ENCODE data around the gene PHACTR1.

Gene PHACTR1

GRCh38 chr6:13071550-13072345 is 355.2 kb downstream of the PHACTR1 start:
- TF ChIP-seq POLR2AphosphoS5 (IDR thresholded peaks at IDR 0.05; ENCODE audit: borderline replicate concordance, low read depth, low read length), result no peak
- TF ChIP-seq FOXP2 (optimal IDR thresholded peaks at IDR 0.05; ENCODE audit: control extremely low read depth, extremely low read length, insufficient read depth), result no peak
- TF ChIP-seq EZH2 (IDR thresholded peaks at IDR 0.05), result no peak
- H3K9me3 ChIP-seq (ENCODE audit: low read depth, low read length), result no peaks in the 10 kb centered on the region
- no peak for DNase-seq (ENCODE audit: low read depth, low spot score)

DNA sequence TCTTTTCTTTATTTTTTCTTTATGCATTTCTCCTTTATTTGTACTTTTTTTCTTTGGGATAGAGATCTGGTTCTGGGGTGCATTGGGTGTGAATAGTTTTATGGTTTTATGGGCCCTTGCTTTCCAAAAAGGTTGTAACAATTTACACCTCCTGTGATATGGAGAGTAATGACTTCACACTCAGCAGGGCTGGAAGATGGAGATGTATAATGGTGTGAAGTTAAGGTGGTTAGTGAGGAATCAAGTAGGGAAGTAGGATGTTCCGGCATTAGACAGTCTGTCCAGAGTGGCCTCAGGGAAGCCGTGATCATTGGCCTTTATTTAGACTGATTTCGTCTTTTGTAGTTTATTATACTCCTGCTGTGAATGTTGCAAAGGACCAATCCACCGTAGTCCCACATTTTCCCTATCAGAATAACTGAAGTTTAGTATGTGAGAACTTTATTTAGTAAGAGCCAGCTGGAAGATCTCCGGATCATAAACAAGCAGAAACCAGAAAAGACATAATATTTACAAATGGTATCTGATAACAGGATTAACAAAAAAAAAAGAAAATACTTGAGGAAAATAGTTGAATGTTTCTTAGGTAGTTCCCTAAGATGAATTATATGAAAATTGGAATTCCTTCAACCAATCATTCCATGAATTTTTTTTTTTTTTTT is 356.2 kb downstream of the PHACTR1 start:
- Histone ChIP-seq H3K27ac (no peak overlapping the region), H3K4me3 (no peak overlapping the region), H3K9me3 (ENCODE audit: low read depth, low read length) (no peaks in the 10 kb centered on the region), H3K36me3 (ENCODE audit: insufficient read depth, low read length) (no peaks in the 10 kb centered on the region), H3K9ac (ENCODE audit: insufficient read length) (no peak overlapping the region)
- no peak for DNase-seq (ENCODE audit: low read depth, low spot score)
- TF ChIP-seq FOXP2 (optimal IDR thresholded peaks at IDR 0.05; ENCODE audit: control extremely low read depth, extremely low read length, insufficient read depth) (no peak), EZH2 (IDR thresholded peaks at IDR 0.05) (no peak), POLR2AphosphoS5 (IDR thresholded peaks at IDR 0.05; ENCODE audit: borderline replicate concordance, low read depth, low read length) (no peak)

More at GRCh38 chr6:13071550-13072345, 355.2 kb downstream of the PHACTR1 start:
- H3K9ac ChIP-seq (ENCODE audit: insufficient read length), result no peak overlapping the region
- no peak overlapping the region for H3K27ac ChIP-seq
- no peak overlapping the region for H3K4me3 ChIP-seq
- H3K36me3 ChIP-seq (ENCODE audit: insufficient read depth, low read length), result no peaks in the 10 kb centered on the region

- Histone ChIP-seq H3K9me3 (ENCODE audit: low read depth, low read length) (no peaks in the 10 kb centered on the region), H3K9ac (ENCODE audit: insufficient read length) (no peak overlapping the region)
- DNase-seq (ENCODE audit: low read depth, low spot score), result no peak
Observed at GRCh38 chr6:13074415-13075140, 358.0 kb downstream of the PHACTR1 start.

GRCh38 chr6:13075141-13075845 is 358.7 kb downstream of the PHACTR1 start:
- Histone ChIP-seq H3K9me3 (ENCODE audit: low read depth, low read length) (no peaks in the 10 kb centered on the region), H3K27ac (no peak overlapping the region), H3K4me3 (no peak overlapping the region), H3K36me3 (ENCODE audit: insufficient read depth, low read length) (no peaks in the 10 kb centered on the region), H3K9ac (ENCODE audit: insufficient read length) (no peak overlapping the region)
- no peak for TF ChIP-seq EZH2 (IDR thresholded peaks at IDR 0.05)
- no peak for TF ChIP-seq FOXP2 (optimal IDR thresholded peaks at IDR 0.05; ENCODE audit: control extremely low read depth, extremely low read length, insufficient read depth)
- no peak for TF ChIP-seq POLR2AphosphoS5 (IDR thresholded peaks at IDR 0.05; ENCODE audit: borderline replicate concordance, low read depth, low read length)
- DNase-seq (ENCODE audit: low read depth, low spot score), result no peak

More at GRCh38 chr6:13074415-13075140, 358.0 kb downstream of the PHACTR1 start:
- Histone ChIP-seq H3K36me3 (ENCODE audit: insufficient read depth, low read length) (no peaks in the 10 kb centered on the region), H3K4me3 (no peak overlapping the region), H3K27ac (no peak overlapping the region)
- TF ChIP-seq POLR2AphosphoS5 (IDR thresholded peaks at IDR 0.05; ENCODE audit: borderline replicate concordance, low read depth, low read length), result no peak
- TF ChIP-seq EZH2 (IDR thresholded peaks at IDR 0.05), result no peak
- no peak for TF ChIP-seq FOXP2 (optimal IDR thresholded peaks at IDR 0.05; ENCODE audit: control extremely low read depth, extremely low read length, insufficient read depth)

- Histone ChIP-seq H3K9ac (ENCODE audit: insufficient read length) (no peak overlapping the region), H3K27ac (no peak overlapping the region), H3K9me3 (ENCODE audit: low read depth, low read length) (no peaks in the 10 kb centered on the region), H3K36me3 (ENCODE audit: insufficient read depth, low read length) (no peaks in the 10 kb centered on the region), H3K4me3 (no peak overlapping the region)
- TF ChIP-seq FOXP2 (optimal IDR thresholded peaks at IDR 0.05; ENCODE audit: control extremely low read depth, extremely low read length, insufficient read depth), result no peak
- TF ChIP-seq POLR2AphosphoS5 (IDR thresholded peaks at IDR 0.05; ENCODE audit: borderline replicate concordance, low read depth, low read length), result no peak
- TF ChIP-seq EZH2 (IDR thresholded peaks at IDR 0.05), result no peak
- no peak for DNase-seq (ENCODE audit: low read depth, low spot score)
Observed at GRCh38 chr6:13076575-13076974, 360.0 kb downstream of the PHACTR1 start.

- TF ChIP-seq EZH2 (IDR thresholded peaks at IDR 0.05), result no peak
- no peak for TF ChIP-seq FOXP2 (optimal IDR thresholded peaks at IDR 0.05; ENCODE audit: control extremely low read depth, extremely low read length, insufficient read depth)
- Histone ChIP-seq H3K27ac (no peak overlapping the region), H3K4me3 (no peak overlapping the region), H3K36me3 (ENCODE audit: insufficient read depth, low read length) (no peaks in the 10 kb centered on the region), H3K9ac (ENCODE audit: insufficient read length) (no peak overlapping the region), H3K9me3 (ENCODE audit: low read depth, low read length) (no peaks in the 10 kb centered on the region)
- DNase-seq (ENCODE audit: low read depth, low spot score), result no peak
Observed at GRCh38 chr6:13077117-13077516, 360.6 kb downstream of the PHACTR1 start.

GRCh38 chr6:13079096-13079723 is 362.6 kb downstream of the PHACTR1 start:
- no peak for DNase-seq (ENCODE audit: low read depth, low spot score)
- Histone ChIP-seq H3K9me3 (ENCODE audit: low read depth, low read length) (no peaks in the 10 kb centered on the region), H3K27ac (no peak overlapping the region), H3K4me3 (no peak overlapping the region), H3K9ac (ENCODE audit: insufficient read length) (no peak overlapping the region), H3K36me3 (ENCODE audit: insufficient read depth, low read length) (no peaks in the 10 kb centered on the region)
- no peak for TF ChIP-seq POLR2AphosphoS5 (IDR thresholded peaks at IDR 0.05; ENCODE audit: borderline replicate concordance, low read depth, low read length)
- TF ChIP-seq EZH2 (IDR thresholded peaks at IDR 0.05), result no peak
- TF ChIP-seq FOXP2 (optimal IDR thresholded peaks at IDR 0.05; ENCODE audit: control extremely low read depth, extremely low read length, insufficient read depth), result no peak

Measured in SK-N-MC (cell line).